Measurements from ENCODE around the gene C19orf25. TPM values are rescaled to one million over a fixed set of nuclear protein-coding genes. Genes with fewer than 3 reads are reported as not detected.

Gene C19orf25
- total and polyA plus RNA-seq, 2 donors (not counting 1 experiment from before 2014, with no cell fraction given), result 34.2 to 68.3 TPM

DNA sequence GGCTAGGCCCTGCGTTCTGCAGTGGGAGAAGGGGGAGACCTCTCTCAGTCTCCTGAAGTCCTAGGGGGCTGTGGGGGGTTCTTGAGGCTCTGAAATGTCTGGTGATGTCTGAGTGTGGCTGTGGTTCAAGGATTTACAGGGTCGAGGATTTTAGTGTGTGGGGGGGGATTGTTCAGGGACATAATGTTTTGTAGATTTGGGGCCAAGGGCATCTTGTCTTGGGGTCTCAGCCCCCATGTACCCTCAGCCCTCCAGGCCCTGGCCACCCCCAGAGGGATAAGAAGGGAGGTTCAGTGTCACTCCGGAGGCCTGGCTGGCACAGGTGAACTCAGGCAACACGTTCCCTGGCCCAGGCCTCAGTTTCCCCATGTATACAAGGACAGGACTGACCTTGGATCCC lies 31.5 kb downstream of the C19orf25 start:
- peaks cover 0 to 64% (median 39%) of the 10 kb centered on the region in 4 experiments for H3K27me3 ChIP-seq (replicated peaks in 1 of 4; ENCODE audit: control extremely low read depth in 1 of 4, control insufficient read depth in 3 of 4, insufficient read depth in 4 of 4, low read length in 3 of 4)
- no peak overlapping the region for H2AFZ ChIP-seq (ENCODE audit: insufficient read depth, low read depth, low read length, poor library complexity, severe bottlenecking)
- no peak overlapping the region for H3K4me3 ChIP-seq (ENCODE audit: control extremely low read depth in 1 of 5, extremely low read depth in 1 of 5, insufficient read depth in 1 of 5, low read depth in 2 of 5, low read length in 4 of 5)
- peaks cover 19 to 33% of the 10 kb centered on the region in 2 donors for H3K4me1 ChIP-seq (ENCODE audit: control insufficient read depth in 2 of 2, insufficient read depth in 2 of 2, low read length in 2 of 2)
- H3K79me2 ChIP-seq (ENCODE audit: control insufficient read depth, insufficient read depth, low read length), result no peaks in the 10 kb centered on the region
- Mint-ChIP-seq H3K4me3 (peak overlapping the region; percentile 45), H3K4me1 (peaks cover 28% of the 10 kb centered on the region), H3K9me3 (ENCODE audit: insufficient read depth) (no peaks in the 10 kb centered on the region), H3K27ac (peak overlapping the region; percentile 37), H3K27me3 (peaks cover 34% of the 10 kb centered on the region)
- H3K27ac ChIP-seq (ENCODE audit: low read length in 2 of 2), result no peak overlapping the region
- H3K36me3 ChIP-seq (replicated peaks in 1 of 2; ENCODE audit: control extremely low read depth in 1 of 2, control insufficient read depth in 1 of 2, extremely low read depth in 1 of 2, insufficient read depth in 2 of 2, low read length in 1 of 2), result no peaks in the 10 kb centered on the region
- H4K20me1 ChIP-seq (ENCODE audit: control insufficient read depth, insufficient read depth, low read length, poor library complexity, severe bottlenecking), result peaks cover 36% of the 10 kb centered on the region
- no peak overlapping the region for H3K9ac ChIP-seq (ENCODE audit: low read length)
- intact Hi-C loops (cut with micrococcal nuclease), result no loop called here
- no peak overlapping the region for H3K4me2 ChIP-seq (replicated peaks; ENCODE audit: low read depth, low read length, poor library complexity, severe bottlenecking)
- ATAC-seq (ENCODE audit: low read depth) (no peak), DNase-seq (no peak)
- WGBS (ENCODE audit: insufficient coverage), result 28% methylated on average over 4 of the region's 4 CpGs
- TF ChIP-seq, protein P1, sequence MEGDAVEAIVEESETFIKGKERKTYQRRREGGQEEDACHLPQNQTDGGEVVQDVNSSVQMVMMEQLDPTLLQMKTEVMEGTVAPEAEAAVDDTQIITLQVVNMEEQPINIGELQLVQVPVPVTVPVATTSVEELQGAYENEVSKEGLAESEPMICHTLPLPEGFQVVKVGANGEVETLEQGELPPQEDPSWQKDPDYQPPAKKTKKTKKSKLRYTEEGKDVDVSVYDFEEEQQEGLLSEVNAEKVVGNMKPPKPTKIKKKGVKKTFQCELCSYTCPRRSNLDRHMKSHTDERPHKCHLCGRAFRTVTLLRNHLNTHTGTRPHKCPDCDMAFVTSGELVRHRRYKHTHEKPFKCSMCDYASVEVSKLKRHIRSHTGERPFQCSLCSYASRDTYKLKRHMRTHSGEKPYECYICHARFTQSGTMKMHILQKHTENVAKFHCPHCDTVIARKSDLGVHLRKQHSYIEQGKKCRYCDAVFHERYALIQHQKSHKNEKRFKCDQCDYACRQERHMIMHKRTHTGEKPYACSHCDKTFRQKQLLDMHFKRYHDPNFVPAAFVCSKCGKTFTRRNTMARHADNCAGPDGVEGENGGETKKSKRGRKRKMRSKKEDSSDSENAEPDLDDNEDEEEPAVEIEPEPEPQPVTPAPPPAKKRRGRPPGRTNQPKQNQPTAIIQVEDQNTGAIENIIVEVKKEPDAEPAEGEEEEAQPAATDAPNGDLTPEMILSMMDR (IDR thresholded peaks at IDR 0.05), result no peak
- TF ChIP-seq EZH2 (IDR thresholded peaks at IDR 0.05; ENCODE audit: borderline replicate concordance, insufficient read depth, low read depth, low read length, poor library complexity, severe bottlenecking), result no peak
- CTCF ChIA-PET, result no interaction called here
- H3K9me3 ChIP-seq (ENCODE audit: control extremely low read depth in 1 of 3, control insufficient read depth in 2 of 3, insufficient read depth in 1 of 3, low read length in 2 of 3), result peaks cover 0 to 29% (median 0%) of the 10 kb centered on the region in 3 donors
- POLR2A ChIA-PET, result no interaction called here

DNA sequence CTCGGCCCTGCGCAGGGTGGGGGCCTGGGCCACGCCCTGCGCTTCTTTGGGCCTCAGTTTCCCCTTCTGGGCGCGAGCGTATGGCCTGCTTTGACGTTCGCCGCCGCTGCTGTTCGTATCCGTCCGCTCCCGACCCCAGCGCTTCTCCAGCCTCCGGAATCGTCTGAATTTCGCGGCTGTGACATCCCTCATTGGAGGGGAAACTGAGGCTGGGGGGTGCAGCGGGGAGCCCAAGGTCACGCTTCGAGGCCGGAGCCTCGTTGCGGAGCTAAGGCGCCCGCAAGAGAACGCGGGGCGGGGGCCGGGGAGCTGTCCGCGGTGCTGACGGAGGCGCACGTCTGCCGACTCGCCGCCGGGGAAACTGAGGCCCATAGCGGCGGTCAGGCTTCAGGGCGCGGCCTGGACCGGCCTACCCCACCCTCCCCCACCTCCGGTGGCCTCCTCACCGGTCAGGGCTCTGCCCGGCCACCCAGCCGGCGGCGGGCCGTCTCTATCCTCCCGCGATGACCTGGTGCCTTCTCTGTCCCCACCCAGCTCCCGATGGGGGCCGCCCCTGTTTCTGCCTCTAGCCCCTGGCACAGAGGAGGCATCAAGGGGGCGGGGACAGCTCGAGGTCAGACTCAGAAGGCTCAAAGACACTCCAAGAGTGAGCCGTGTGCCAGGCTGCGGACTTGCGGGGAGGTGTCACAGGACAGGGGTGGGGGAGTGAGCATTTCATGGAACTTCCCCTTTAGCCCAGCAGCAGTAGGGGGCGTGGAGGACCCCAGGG lies 32.1 kb downstream of the C19orf25 start:
- intact Hi-C loops (cut with micrococcal nuclease), result no loop called here
- H3K4me3 Mint-ChIP-seq, result peak overlapping the region; percentile 45
- ChIA-PET POLR2A (no interaction called here), CTCF (no interaction called here)
- no peak overlapping the region for H3K4me3 ChIP-seq (ENCODE audit: control extremely low read depth in 1 of 5, extremely low read depth in 1 of 5, insufficient read depth in 1 of 5, low read depth in 2 of 5, low read length in 4 of 5)
- H4K20me1 ChIP-seq (ENCODE audit: control insufficient read depth, insufficient read depth, low read length, poor library complexity, severe bottlenecking), result peaks cover 42% of the 10 kb centered on the region
- no peak overlapping the region for H3K9ac ChIP-seq (ENCODE audit: low read length)
- TF ChIP-seq EZH2 (IDR thresholded peaks at IDR 0.05; ENCODE audit: borderline replicate concordance, insufficient read depth, low read depth, low read length, poor library complexity, severe bottlenecking), result peak; percentile 66
- TF ChIP-seq, protein P1 (IDR thresholded peaks at IDR 0.05), result no peak
- peaks cover 28% of the 10 kb centered on the region for H3K4me1 Mint-ChIP-seq
- 6% methylated on average over 63 of the region's 63 CpGs for WGBS (ENCODE audit: insufficient coverage)
- H3K27me3 Mint-ChIP-seq, result peaks cover 34% of the 10 kb centered on the region
- peak overlapping the region; percentile 86 for H3K4me2 ChIP-seq (replicated peaks; ENCODE audit: low read depth, low read length, poor library complexity, severe bottlenecking)
- peaks cover 0 to 26% (median 0%) of the 10 kb centered on the region in 3 donors for H3K9me3 ChIP-seq (ENCODE audit: control extremely low read depth in 1 of 3, control insufficient read depth in 2 of 3, insufficient read depth in 1 of 3, low read length in 2 of 3)
- no peak overlapping the region for H3K27ac ChIP-seq (ENCODE audit: low read length in 2 of 2)
- ATAC-seq (ENCODE audit: low read depth), result no peak
- no peaks in the 10 kb centered on the region for H3K9me3 Mint-ChIP-seq (ENCODE audit: insufficient read depth)
- H3K36me3 ChIP-seq (replicated peaks in 1 of 2; ENCODE audit: control extremely low read depth in 1 of 2, control insufficient read depth in 1 of 2, extremely low read depth in 1 of 2, insufficient read depth in 2 of 2, low read length in 1 of 2), result no peaks in the 10 kb centered on the region
- no peak overlapping the region for H2AFZ ChIP-seq (ENCODE audit: insufficient read depth, low read depth, low read length, poor library complexity, severe bottlenecking)
- H3K4me1 ChIP-seq (ENCODE audit: control insufficient read depth in 2 of 2, insufficient read depth in 2 of 2, low read length in 2 of 2), result peaks cover 19 to 33% of the 10 kb centered on the region in 2 donors
- peak overlapping the region; percentile 20 for H3K27ac Mint-ChIP-seq
- peak; percentile 64 for DNase-seq
- H3K27me3 ChIP-seq (replicated peaks in 1 of 4; ENCODE audit: control extremely low read depth in 1 of 4, control insufficient read depth in 3 of 4, insufficient read depth in 4 of 4, low read length in 3 of 4), result peaks cover 0 to 58% (median 34%) of the 10 kb centered on the region in 4 experiments
- no peaks in the 10 kb centered on the region for H3K79me2 ChIP-seq (ENCODE audit: control insufficient read depth, insufficient read depth, low read length)

Measured in B cell (primary cell).